GM23338 (cell line): ENCODE results near the gene NHLRC3. TPM values are rescaled to one million over a fixed set of nuclear protein-coding genes. Genes with fewer than 3 reads are reported as not detected.
A peak's percentile ranks its signal among the peaks of the same experiment; 100 is the strongest.
"Not testable (repeated sequence)": the region's sequence is repeated elsewhere in the genome, so short reads cannot be mapped to it uniquely, and the experiment has no call there.

ENCODE experiments used
- ATAC-seq: fragments of 200-7000 bp; cut with Tn5 transposase; 3 replicates; pipeline ENCODE4 v1.9.1; 2020
- DNase-seq: peaks from one replicate; pipeline ENCODE4 v3.0.0-alpha.2; 2015; ENCODE audit warnings: low spot score
- H2AFZ ChIP-seq: fragments of 200-600 bp; sonication (generic); 2 replicates; pipeline ENCODE4 v1.8.0; 2016; ENCODE audit warnings: antibody characterized with exemption, mild to moderate bottlenecking, moderate library complexity
- H3F3A ChIP-seq: fragments of 200-600 bp; sonication (generic); replicated peaks from 2 replicates; pipeline ENCODE4 v1.8.0; 2017; ENCODE audit warnings: antibody characterized with exemption, mixed run types, low read depth
- H3K27ac ChIP-seq: fragments of 200-600 bp; sonication (generic); 2 replicates; pipeline ENCODE4 v1.6.1; 2016; ENCODE audit warnings: low read depth
- H3K27me3 ChIP-seq: fragments of 200-600 bp; sonication (generic); 2 replicates; pipeline ENCODE4 v1.8.0; 2016; ENCODE audit warnings: mild to moderate bottlenecking, mixed run types, moderate library complexity; ENCODE audit not compliant: insufficient read depth
- H3K36me3 ChIP-seq: fragments of 200-600 bp; sonication (generic); 2 replicates; pipeline ENCODE4 v1.8.0; 2016; ENCODE audit warnings: mild to moderate bottlenecking; ENCODE audit not compliant: insufficient read depth
- H3K4me1 ChIP-seq: fragments of 200-600 bp; sonication (generic); 2 replicates; pipeline ENCODE4 v1.8.0; 2016; ENCODE audit warnings: mild to moderate bottlenecking, moderate library complexity; ENCODE audit not compliant: insufficient read depth
- H3K4me2 ChIP-seq: fragments of 200-600 bp; sonication (generic); 2 replicates; pipeline ENCODE4 v1.7.1; 2017; ENCODE audit warnings: mixed run types
- H3K4me3 ChIP-seq: fragments of 200-600 bp; sonication (generic); 2 replicates; pipeline ENCODE4 v1.6.1; 2016; ENCODE audit warnings: mixed run types
- H3K79me2 ChIP-seq: fragments of 200-600 bp; sonication (generic); replicated peaks from 2 replicates; pipeline ENCODE4 v1.8.0; 2017; ENCODE audit warnings: mild to moderate bottlenecking; ENCODE audit not compliant: insufficient read depth
- H3K9me2 ChIP-seq: fragments of 200-600 bp; sonication (generic); 2 replicates; pipeline ENCODE4 v1.8.0; 2017; ENCODE audit not compliant: insufficient read depth
- H4K20me1 ChIP-seq: fragments of 200-600 bp; sonication (generic); replicated peaks from 2 replicates; pipeline ENCODE4 v1.8.0; 2017; ENCODE audit warnings: mild to moderate bottlenecking; ENCODE audit not compliant: insufficient read depth
- H3K27ac Mint-ChIP-seq: 2 replicates; pipeline ENCODE4 v1.8.0; 2020; ENCODE audit warnings: inconsistent platforms, mild to moderate bottlenecking, moderate library complexity, mixed read lengths
- H3K27me3 Mint-ChIP-seq: 3 replicates; pipeline ENCODE4 v1.8.0; 2022; ENCODE audit warnings: low read depth, mild to moderate bottlenecking, moderate library complexity, mixed read lengths, inconsistent platforms; ENCODE audit not compliant: insufficient read depth, poor library complexity
- H3K36me3 Mint-ChIP-seq: 3 replicates; pipeline ENCODE4 v1.8.0; 2021; ENCODE audit warnings: low read depth, mild to moderate bottlenecking, inconsistent platforms, moderate library complexity, mixed read lengths
- H3K4me1 Mint-ChIP-seq: 3 replicates; pipeline ENCODE4 v1.8.0; 2020; ENCODE audit warnings: mild to moderate bottlenecking, inconsistent platforms, mixed read lengths
- H3K4me3 Mint-ChIP-seq: 3 replicates; pipeline ENCODE4 v1.8.0; 2021; ENCODE audit warnings: moderate library complexity, mild to moderate bottlenecking, inconsistent platforms, mixed read lengths
- H3K9me3 Mint-ChIP-seq: 3 replicates; pipeline ENCODE4 v1.8.0; 2020; ENCODE audit warnings: moderate library complexity, mild to moderate bottlenecking, inconsistent platforms, mixed read lengths
- CTCF ChIP-seq, 2 experiments: fragments of 200-600 bp in 1 of 2; sonication (generic) in 1 of 2; conservative IDR thresholded peaks; 2 replicates each; pipeline versions ENCODE4 v1.5.1 to v1.6.1; 2016 to 2017; ENCODE audit warnings: antibody characterized with exemption in 2 of 2, low read depth in 2 of 2, mild to moderate bottlenecking in 2 of 2, moderate library complexity in 1 of 2
- NANOG ChIP-seq: IDR thresholded peaks from 2 replicates; pipeline ENCODE4 v1.6.1; 2016; ENCODE audit warnings: antibody characterized with exemption, borderline replicate concordance
- ZNF462 ChIP-seq: fragments of 250-450 bp; sonication (Bioruptor Pico); IDR thresholded peaks from 2 replicates; pipeline ENCODE4 v1.5.0; 2020; ENCODE audit warnings: mild to moderate bottlenecking, moderate library complexity
- polyA plus RNA-seq: library from polyadenylated mRNA; unstranded; fragments of >200 nt; fragmentation: Nextera tagmentation; extraction: Ambion mirVana; gene quantifications from 2 replicates; pipeline ENCODE4 v1.2.1, GENCODE V29; 2016
- total RNA-seq: library from RNA; depleted of rRNA; stranded (reverse); fragments of >200 nt; shearing (Covaris generic); gene quantifications from 2 replicates; pipeline ENCODE4 v1.2.3, GENCODE V29; 2014

NHLRC3 gene
- total and polyA plus RNA-seq, 2 experiments from 2014 or later = 11.8 to 15.6 TPM

- Histone ChIP-seq H3K27ac (no peak overlapping the region), H3K4me1 (peaks cover 5% of the 10 kb centered on the region; the same call in 1 of the 2 replicates), H3K36me3 (no peaks in the 10 kb centered on the region), H3K9me2 (peaks cover 10% of the 10 kb centered on the region; the same call in 1 of the 2 replicates), H2AFZ (peak overlapping the region; percentile 53; the same call in 1 of the 2 replicates), H4K20me1 (no peaks in the 10 kb centered on the region), H3K79me2 (no peaks in the 10 kb centered on the region), H3K27me3 (no peaks in the 10 kb centered on the region), H3K4me3 (no peak overlapping the region), H3K4me2 (no peak overlapping the region), H3F3A (no peaks in the 10 kb centered on the region)
- no peak overlapping the region; the same call in 1 of the 2 replicates for H3K27ac Mint-ChIP-seq
- H3K27me3 Mint-ChIP-seq = peaks cover 2% of the 10 kb centered on the region
- no peaks in the 10 kb centered on the region for H3K36me3 Mint-ChIP-seq
- H3K9me3 Mint-ChIP-seq = no peaks in the 10 kb centered on the region
- no peak overlapping the region for H3K4me3 Mint-ChIP-seq
- peaks cover 5% of the 10 kb centered on the region; the same call in 2 of the 3 replicates for H3K4me1 Mint-ChIP-seq
- DNase-seq = peak; percentile 38
- TF ChIP-seq ZNF462 (CRISPR knock-in tag) (no peak), NANOG (no peak), CTCF (conservative IDR thresholded peaks at IDR 0.05; ENCODE audit: low read depth in 2 of 2) (peak in 1 of 2 experiments; percentile 33; a peak in 1 of 4 replicates)
- peak; percentile 65 for ATAC-seq
Observed at GRCh38 chr13:39073983-39074382, 35.7 kb downstream of the NHLRC3 start.

GRCh38 chr13:39086251-39086945 is 48.1 kb downstream of the NHLRC3 start:
- not testable (repeated sequence) for H3K9me2 ChIP-seq, H3K79me2 ChIP-seq, H3K4me3 Mint-ChIP-seq, ATAC-seq, H3K27ac Mint-ChIP-seq, H3K4me1 Mint-ChIP-seq, H3K4me3 ChIP-seq, DNase-seq, H4K20me1 ChIP-seq, H3K4me2 ChIP-seq, H2AFZ ChIP-seq, H3K27me3 Mint-ChIP-seq, H3K27me3 ChIP-seq, H3F3A ChIP-seq, H3K36me3 Mint-ChIP-seq, H3K27ac ChIP-seq, H3K4me1 ChIP-seq, H3K36me3 ChIP-seq
- H3K9me3 Mint-ChIP-seq = peaks cover 11% of the 10 kb centered on the region; the same call in 2 of the 3 replicates
